ENCODE data around the gene CKAP4.

The CKAP4 gene

DNA sequence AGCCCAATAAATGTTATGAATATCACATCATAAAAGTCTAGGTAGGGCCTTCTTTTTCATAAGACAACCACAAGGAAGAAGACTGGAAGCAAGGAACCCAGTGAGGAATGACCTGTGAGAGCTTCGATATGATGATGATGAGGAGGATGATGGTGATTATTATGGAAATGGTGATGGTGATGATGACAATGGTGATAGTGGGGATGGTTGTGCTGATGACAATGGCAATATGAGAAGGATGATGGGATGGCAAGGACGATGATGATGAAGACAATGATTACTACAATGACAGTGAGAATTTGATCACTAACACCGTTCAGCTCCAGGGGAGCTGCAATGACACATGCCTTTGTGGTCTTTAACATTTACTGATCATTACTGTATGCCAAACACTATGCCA is 7.7 kb upstream of the CKAP4 start:
- no peaks in the 10 kb centered on the region for H4K20me1 ChIP-seq
- no peak for TF ChIP-seq Cebpa-rat (IDR thresholded peaks at IDR 0.05)

DNA sequence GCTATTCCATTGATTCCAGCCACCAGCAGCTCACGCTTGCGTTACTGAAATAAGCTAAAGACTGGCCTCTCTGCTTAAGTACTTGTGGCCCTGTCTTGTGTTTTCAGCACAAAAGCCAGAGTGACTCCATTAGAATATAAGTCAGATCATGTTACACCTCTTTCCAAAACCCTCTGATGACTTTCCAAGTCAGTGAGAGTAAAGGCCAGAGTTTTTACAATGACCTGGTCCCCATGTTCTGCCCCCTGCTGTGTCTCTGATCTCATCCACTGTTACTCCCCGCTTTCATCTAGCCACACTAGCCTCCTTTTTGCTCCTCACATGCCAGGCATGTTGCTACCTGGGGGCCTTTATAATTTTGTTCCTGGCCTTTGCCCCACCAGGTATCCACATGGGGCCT is 6.9 kb upstream of the CKAP4 start:
- Histone ChIP-seq H3K27me3 (no peaks in the 10 kb centered on the region), H3K36me3 (no peaks in the 10 kb centered on the region), H3K27ac (no peak overlapping the region), H3K9me3 (no peaks in the 10 kb centered on the region), H3K4me3 (no peak overlapping the region), H3K9ac (no peak overlapping the region), H4K20me1 (no peaks in the 10 kb centered on the region), H3K4me1 (peaks cover 5% of the 10 kb centered on the region), H3K4me2 (no peak overlapping the region)
- TF ChIP-seq Cebpa-rat (IDR thresholded peaks at IDR 0.05): no peak

More for the DNA sequence above, 7.7 kb upstream of the CKAP4 start:
- H3K9ac ChIP-seq: no peak overlapping the region
- H3K27ac ChIP-seq: no peak overlapping the region
- H3K4me2 ChIP-seq: no peak overlapping the region
- H3K4me3 ChIP-seq: no peak overlapping the region
- no peaks in the 10 kb centered on the region for H3K4me1 ChIP-seq
- no peaks in the 10 kb centered on the region for H3K27me3 ChIP-seq
- no peaks in the 10 kb centered on the region for H3K9me3 ChIP-seq
- no peaks in the 10 kb centered on the region for H3K36me3 ChIP-seq

DNA sequence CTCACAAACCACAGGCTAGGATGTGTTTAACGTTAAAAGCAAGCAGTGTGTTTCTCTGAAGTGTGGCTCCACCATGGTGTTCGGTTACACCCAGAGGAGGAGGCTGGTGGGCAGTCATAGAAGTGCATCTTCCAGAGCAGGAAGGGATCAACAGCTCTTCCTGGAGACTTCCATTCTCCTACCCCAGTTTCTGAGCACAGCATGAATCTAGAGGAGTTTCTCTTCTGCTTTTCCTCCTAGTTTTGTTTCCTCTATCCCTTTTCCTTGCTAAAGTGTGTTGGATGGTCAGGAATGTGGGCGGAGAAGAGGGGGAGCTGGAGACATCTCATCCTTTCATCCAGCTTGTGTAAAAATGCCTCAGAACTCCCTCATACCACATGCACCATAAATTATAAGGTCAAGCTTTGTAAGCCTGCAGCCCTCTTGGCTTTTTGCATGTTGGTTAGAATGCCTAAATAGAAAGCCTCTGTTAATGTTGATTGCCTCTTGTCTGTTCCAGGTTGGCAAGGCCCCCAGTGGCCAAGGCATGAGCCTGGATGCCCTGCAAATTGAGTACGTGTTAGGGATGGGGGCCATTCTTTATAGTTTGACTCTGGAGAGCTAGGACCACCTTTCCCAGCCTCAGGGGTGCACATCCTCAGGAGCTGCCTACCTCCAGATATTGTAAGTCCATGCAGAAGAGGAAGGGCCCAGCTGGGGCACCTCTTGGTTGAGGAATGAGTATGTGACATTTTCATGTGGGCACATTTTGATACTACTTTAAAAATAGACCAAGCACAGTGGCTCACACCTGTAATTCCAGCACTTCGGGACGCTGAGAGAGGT is 4.0 kb upstream of the CKAP4 start:
- Histone ChIP-seq H3K9ac (no peak overlapping the region), H3K27ac (no peak overlapping the region), H4K20me1 (no peaks in the 10 kb centered on the region), H3K36me3 (no peaks in the 10 kb centered on the region), H3K4me1 (peaks cover 19% of the 10 kb centered on the region), H3K4me3 (no peak overlapping the region), H3K9me3 (no peaks in the 10 kb centered on the region), H3K4me2 (no peak overlapping the region), H3K27me3 (no peaks in the 10 kb centered on the region)
- no peak for TF ChIP-seq Cebpa-rat (IDR thresholded peaks at IDR 0.05)

DNA sequence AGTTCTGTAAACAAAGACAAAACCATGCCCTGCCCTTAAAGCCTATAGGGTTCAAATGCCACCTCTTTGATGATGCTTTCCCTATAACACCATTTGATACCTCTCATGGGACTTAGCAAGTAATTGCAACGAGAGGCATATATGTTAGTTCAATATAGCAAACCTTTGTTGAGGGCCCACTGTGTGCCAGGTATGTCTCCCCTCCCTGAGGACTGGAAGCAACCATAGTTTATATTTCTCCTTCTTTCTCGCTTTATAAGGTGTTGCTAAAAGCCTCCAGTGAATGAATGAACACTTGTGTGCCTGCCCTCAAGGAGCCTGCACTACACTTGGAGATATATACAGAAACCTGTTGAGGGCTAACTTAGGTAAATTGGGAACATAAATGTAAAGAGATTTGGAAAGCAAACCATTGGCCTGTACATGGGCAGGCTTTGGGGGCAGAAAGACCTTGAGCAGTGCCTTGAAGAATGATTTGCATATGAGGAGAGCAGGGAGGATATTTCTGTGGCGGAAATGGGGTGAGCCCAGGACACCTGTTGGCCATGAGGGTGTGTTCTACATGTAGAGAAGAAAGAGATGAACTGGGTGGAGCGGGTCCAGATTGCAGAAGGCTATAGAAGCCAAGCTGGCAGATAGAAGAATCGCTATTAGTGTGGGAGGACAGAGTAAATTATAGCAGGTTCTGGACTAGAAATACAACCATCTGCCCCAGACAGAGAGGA is 1.8 kb upstream of the CKAP4 start:
- peak overlapping the region; percentile 96 for H3K4me2 ChIP-seq
- 0 out of 2 replicates have a peak overlapping the region, but pooled peaks have one; percentile 90 for H3K4me3 ChIP-seq
- H3K9ac ChIP-seq: peak overlapping the region; percentile 92; the same call in 1 of the 2 replicates
- peaks cover 7% of the 10 kb centered on the region; the same call in 1 of the 2 replicates for H3K36me3 ChIP-seq
- no peak for TF ChIP-seq Cebpa-rat (IDR thresholded peaks at IDR 0.05)
- H4K20me1 ChIP-seq: peaks cover 21% of the 10 kb centered on the region
- H3K4me1 ChIP-seq: peaks cover 39% of the 10 kb centered on the region
- H3K9me3 ChIP-seq: no peaks in the 10 kb centered on the region
- H3K27ac ChIP-seq: no peak overlapping the region
- H3K27me3 ChIP-seq: no peaks in the 10 kb centered on the region

DNA sequence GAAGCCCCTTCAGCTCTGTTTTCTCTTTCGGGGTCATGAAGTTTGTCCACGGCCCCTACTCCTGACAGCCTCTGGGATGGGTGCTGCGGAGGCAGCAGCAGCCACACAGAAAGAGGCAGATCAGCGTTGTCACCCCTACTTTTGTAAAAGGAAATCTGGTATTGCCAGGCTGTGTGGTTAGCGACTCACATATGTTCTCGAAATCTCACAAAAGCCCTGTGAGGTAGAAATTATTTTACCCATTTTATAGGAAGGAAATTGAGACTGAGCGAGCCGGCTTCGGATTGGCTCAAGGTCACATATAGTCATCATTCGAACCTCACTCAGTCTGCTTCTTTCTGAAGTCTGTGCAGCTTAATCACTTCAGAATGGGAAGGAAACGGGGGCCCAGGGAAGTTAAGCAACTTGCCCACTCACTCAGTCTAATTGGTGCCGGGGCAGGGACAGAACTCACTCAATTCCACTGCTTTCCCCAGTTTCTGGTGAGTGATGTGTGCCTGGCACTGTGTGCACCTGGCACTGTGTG is 1.1 kb upstream of the CKAP4 start:
- Histone ChIP-seq H3K4me1 (peaks cover 45% of the 10 kb centered on the region), H3K9me3 (no peaks in the 10 kb centered on the region), H3K36me3 (peaks cover 13% of the 10 kb centered on the region; the same call in 1 of the 2 replicates), H3K4me3 (peak overlapping the region; percentile 90), H4K20me1 (peaks cover 28% of the 10 kb centered on the region), H3K27me3 (no peaks in the 10 kb centered on the region), H3K4me2 (peak overlapping the region; percentile 96), H3K27ac (peak overlapping the region; percentile 95; the same call in 1 of the 2 replicates), H3K9ac (peak overlapping the region; percentile 92)
- TF ChIP-seq Cebpa-rat (IDR thresholded peaks at IDR 0.05): no peak

DNA sequence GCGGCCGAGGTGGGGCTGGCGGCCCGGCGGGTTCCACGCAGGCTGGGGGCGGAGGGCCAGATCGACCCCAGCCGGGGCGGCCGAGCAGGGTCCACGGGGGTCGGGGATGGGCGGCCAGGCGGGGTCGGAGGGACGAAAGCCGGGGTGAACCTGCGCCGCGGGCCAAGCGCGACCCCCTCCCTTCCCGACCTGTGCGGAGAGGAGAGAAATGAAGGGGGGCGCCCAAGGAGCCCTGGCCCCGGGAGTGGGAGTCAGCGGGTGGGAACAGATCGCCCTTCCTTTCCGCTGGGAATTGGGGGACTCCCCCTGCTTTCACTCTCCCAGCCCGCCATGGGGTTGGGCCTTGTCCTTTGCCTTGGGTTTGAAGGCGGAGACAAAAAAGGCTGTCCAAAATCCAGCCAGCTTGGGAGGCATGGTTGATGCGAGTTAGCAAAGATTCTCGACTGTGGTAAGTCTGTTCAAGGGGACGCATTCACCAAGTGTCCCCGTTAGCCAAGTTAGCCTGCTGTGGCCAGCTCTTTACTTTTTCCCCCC is 559 bp upstream of the CKAP4 start:
- Histone ChIP-seq H3K4me1 (peaks cover 45% of the 10 kb centered on the region), H3K9me3 (no peaks in the 10 kb centered on the region), H3K4me3 (peak overlapping the region; percentile 90), H3K4me2 (peak overlapping the region; percentile 96), H4K20me1 (peaks cover 33% of the 10 kb centered on the region), H3K27me3 (no peaks in the 10 kb centered on the region), H3K36me3 (peaks cover 19% of the 10 kb centered on the region), H3K27ac (peak overlapping the region; percentile 95), H3K9ac (peak overlapping the region; percentile 92)
- no peak for TF ChIP-seq Cebpa-rat (IDR thresholded peaks at IDR 0.05)

DNA sequence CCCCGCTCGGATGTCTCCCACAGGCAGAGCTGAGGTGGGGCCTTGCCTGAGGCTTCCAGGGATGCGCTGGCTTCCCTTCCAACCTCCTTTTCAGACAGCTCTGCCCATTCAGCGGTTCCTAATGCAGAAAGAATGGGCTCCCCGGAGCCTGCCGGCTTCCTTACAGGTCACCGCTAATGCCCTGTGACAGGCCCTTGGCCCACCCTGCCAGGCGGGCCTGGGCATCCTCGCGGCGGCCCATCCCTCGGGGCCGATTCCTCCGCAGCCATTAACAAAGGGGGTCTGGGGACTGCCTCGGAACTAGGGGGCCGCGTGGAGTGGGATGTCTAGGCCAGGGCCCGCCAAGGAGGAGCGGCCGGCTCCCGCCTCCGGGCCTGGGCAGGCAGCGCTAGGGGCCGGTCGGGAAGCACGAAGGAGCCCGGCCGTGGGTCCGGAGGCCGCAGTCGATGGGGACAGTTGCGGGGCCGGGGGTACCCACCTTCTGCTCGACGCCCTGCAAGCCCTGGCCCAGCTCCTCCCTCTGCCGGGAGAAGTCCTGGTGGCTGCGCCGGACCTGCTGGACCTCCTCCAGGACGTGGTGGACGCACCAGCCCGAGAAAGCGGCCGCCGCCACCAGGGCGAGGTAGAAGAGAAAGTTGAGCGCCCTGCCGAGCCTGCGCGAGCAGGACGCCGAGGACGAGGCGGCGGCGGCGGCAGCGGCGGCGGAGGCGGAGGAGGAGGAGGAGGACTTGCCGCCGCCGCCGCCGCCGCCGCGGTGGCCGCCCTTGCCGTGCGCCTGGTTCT is 738 bp downstream of the CKAP4 start:
- H3K4me3 ChIP-seq: peak overlapping the region; percentile 90
- H3K4me2 ChIP-seq: peak overlapping the region; percentile 96
- H3K9me3 ChIP-seq: no peaks in the 10 kb centered on the region
- peaks cover 32% of the 10 kb centered on the region for H3K36me3 ChIP-seq
- peaks cover 45% of the 10 kb centered on the region for H3K4me1 ChIP-seq
- no peaks in the 10 kb centered on the region for H3K27me3 ChIP-seq
- H4K20me1 ChIP-seq: peaks cover 46% of the 10 kb centered on the region
- H3K9ac ChIP-seq: peak overlapping the region; percentile 92
- TF ChIP-seq Cebpa-rat (IDR thresholded peaks at IDR 0.05): no peak
- H3K27ac ChIP-seq: peak overlapping the region; percentile 95

DNA sequence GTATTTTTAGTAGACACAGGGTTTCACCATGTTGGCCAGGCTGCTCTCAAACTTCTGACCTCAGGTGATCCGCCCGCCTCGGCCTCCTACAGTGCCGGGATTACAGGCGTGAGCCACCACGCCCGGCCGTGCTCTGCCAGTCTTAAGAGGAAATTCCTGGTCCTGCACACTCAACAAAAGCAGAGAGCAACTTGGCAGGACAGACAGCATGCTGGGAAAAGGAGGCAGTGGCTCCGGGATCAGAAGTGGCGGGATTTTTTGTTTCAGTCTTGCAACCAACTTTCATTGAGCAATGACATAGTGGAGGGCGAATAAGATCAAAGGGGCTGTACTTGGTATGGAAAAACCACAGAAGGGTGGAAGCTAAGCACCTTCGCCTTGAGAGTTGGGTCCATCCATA is 2.1 kb downstream of the CKAP4 start:
- peak overlapping the region; percentile 96 for H3K4me2 ChIP-seq
- peak overlapping the region; percentile 92; the same call in 1 of the 2 replicates for H3K9ac ChIP-seq
- H3K9me3 ChIP-seq: no peaks in the 10 kb centered on the region
- peaks cover 45% of the 10 kb centered on the region for H3K4me1 ChIP-seq
- peaks cover 54% of the 10 kb centered on the region for H4K20me1 ChIP-seq
- TF ChIP-seq Cebpa-rat (IDR thresholded peaks at IDR 0.05): no peak
- H3K27me3 ChIP-seq: no peaks in the 10 kb centered on the region
- H3K36me3 ChIP-seq: peaks cover 42% of the 10 kb centered on the region
- no peak overlapping the region for H3K27ac ChIP-seq
- peak overlapping the region; percentile 90 for H3K4me3 ChIP-seq

DNA sequence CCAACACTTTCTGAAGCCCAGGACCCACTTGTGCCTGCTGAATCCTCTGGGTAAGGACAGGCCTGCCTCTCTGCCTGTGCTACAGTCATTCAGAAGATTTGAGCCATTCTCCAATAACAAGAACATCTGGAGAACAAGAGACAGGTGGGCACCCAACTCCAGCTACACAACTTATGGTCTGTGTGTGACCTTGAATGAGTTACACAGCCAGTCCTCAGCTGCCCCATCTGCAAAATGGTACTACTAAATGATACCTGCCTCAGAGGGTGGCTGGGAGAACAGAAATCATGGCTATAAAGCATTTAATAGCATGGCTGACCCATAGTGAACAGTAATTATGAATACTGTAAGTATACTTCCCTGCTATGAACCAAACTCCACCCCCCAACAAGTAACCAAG is 4.2 kb downstream of the CKAP4 start:
- Histone ChIP-seq H3K27me3 (no peaks in the 10 kb centered on the region), H3K4me2 (no peak overlapping the region), H4K20me1 (peaks cover 75% of the 10 kb centered on the region), H3K27ac (no peak overlapping the region), H3K9me3 (no peaks in the 10 kb centered on the region), H3K36me3 (peaks cover 64% of the 10 kb centered on the region), H3K9ac (no peak overlapping the region), H3K4me1 (peaks cover 29% of the 10 kb centered on the region), H3K4me3 (no peak overlapping the region)
- TF ChIP-seq Cebpa-rat (IDR thresholded peaks at IDR 0.05): no peak

Data from BLaER1 (cell line).